ENCODE data around the gene GHRHR. TPM values are rescaled to one million over a fixed set of nuclear protein-coding genes. Genes with fewer than 3 reads are reported as not detected.

GHRHR gene
- total and polyA plus RNA-seq, 4 experiments from 2014 or later: not detected

DNA sequence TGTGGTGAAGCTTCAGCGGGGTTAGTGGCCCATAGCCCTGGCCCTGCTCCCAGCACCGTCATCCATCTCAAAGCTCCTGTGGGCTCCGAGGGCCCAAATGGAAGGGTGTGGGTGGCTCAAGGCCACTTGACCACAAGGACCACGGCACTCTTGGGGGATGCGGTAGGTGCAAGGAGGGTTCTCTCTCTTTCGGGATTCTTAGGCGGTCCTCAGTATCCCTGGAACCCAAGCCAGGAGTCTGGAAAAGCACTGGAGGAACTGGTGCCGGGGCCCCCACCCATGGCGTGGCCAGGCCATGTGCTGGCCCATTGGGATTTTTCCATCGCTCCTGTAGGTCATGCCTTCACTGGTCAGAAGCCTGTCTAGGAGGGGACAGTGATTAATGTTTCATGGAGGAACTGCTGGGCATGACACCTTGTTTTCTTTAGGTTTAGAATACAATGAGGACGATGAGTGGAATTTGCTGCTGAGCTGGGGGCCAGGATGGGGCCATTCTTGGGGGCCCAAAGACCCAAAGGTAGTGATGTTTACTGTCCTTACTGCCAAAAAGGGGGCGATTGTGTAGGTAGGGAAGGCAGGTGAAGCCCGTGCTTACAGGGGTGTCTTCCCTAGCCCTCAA lies 35.4 kb upstream of the GHRHR start:
- no peak overlapping the region for H3K27ac Mint-ChIP-seq
- intact Hi-C loops (cut with micrococcal nuclease): no loop called here
- H3K9me3 Mint-ChIP-seq: peaks cover 0 to 10% (median 2%) of the 10 kb centered on the region in 8 donors
- Histone ChIP-seq H3K27ac (ENCODE audit: low read depth, low read length) (no peak overlapping the region), H3K4me3 (ENCODE audit: low read length in 2 of 2) (no peak overlapping the region), H3K27me3 (ENCODE audit: insufficient read depth, low read length) (no peaks in the 10 kb centered on the region), H3K4me1 (ENCODE audit: insufficient read depth, low read length) (no peaks in the 10 kb centered on the region), H3K36me3 (ENCODE audit: insufficient read depth, low read length) (no peaks in the 10 kb centered on the region), H3K9me3 (ENCODE audit: control insufficient read depth in 1 of 2, low read length in 2 of 2) (peaks cover 0 to 4% of the 10 kb centered on the region in 2 donors)
- ChIA-PET CTCF (ENCODE audit: partially characterized antibody) (no interaction called here), POLR2A (ENCODE audit: partially characterized antibody) (no interaction called here)
- no peak for DNase-seq
- no peaks in the 10 kb centered on the region for H3K27me3 Mint-ChIP-seq
- no peaks in the 10 kb centered on the region for H3K36me3 Mint-ChIP-seq
- H3K4me3 Mint-ChIP-seq: no peak overlapping the region
- no peaks in the 10 kb centered on the region for H3K4me1 Mint-ChIP-seq

GRCh38 chr7:30929686-30930085 lies 34.1 kb upstream of the GHRHR start:
- H3K36me3 ChIP-seq (ENCODE audit: insufficient read depth, low read length): no peaks in the 10 kb centered on the region
- ChIA-PET CTCF (ENCODE audit: partially characterized antibody) (interaction anchor here (1.2 to 2.3 kb wide), 2 partner anchors 9 to 193 kb away, joined by 3 to 13 read pairs; no protein-coding TSS in a partner anchor), POLR2A (ENCODE audit: partially characterized antibody) (no interaction called here)
- Mint-ChIP-seq H3K4me3 (no peak overlapping the region), H3K27me3 (peaks cover 0 to 2% of the 10 kb centered on the region in 2 donors), H3K27ac (peak overlapping the region in 1 of 7 donors; percentile 25), H3K36me3 (no peaks in the 10 kb centered on the region), H3K9me3 (peaks cover 0 to 10% (median 2%) of the 10 kb centered on the region in 8 donors), H3K4me1 (no peaks in the 10 kb centered on the region)
- no peak overlapping the region for H3K27ac ChIP-seq (ENCODE audit: low read depth, low read length)
- H3K27me3 ChIP-seq (ENCODE audit: insufficient read depth, low read length): no peaks in the 10 kb centered on the region
- intact Hi-C loops (cut with micrococcal nuclease): no loop called here
- no peak for DNase-seq
- no peaks in the 10 kb centered on the region for H3K4me1 ChIP-seq (ENCODE audit: insufficient read depth, low read length)
- H3K9me3 ChIP-seq (ENCODE audit: control insufficient read depth in 1 of 2, low read length in 2 of 2): peaks cover 0 to 4% of the 10 kb centered on the region in 2 donors
- H3K4me3 ChIP-seq (ENCODE audit: low read length in 2 of 2): no peak overlapping the region

DNA sequence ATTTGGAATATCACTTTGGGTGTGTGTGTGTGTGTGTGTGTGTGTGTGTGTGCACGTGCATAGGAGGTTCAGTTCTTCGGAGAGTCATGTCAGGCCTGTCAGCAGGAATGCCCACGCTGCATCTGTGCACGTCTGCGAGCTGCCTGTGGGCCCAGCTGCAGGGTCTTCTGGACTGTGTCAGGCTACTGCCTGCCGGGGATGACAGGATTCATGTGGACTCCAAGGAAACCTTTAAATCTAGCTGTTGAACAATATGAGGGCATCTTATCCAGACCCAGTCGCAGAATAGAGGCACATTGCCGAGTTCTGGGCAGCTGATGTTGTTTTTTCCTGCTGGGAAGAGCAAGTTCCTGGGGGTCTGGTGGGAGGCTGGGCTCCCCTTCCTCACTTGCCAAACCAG lies 33.1 kb upstream of the GHRHR start:
- H3K36me3 ChIP-seq (ENCODE audit: insufficient read depth, low read length): no peaks in the 10 kb centered on the region
- peaks cover 0 to 4% of the 10 kb centered on the region in 2 donors for H3K9me3 ChIP-seq (ENCODE audit: control insufficient read depth in 1 of 2, low read length in 2 of 2)
- ChIA-PET POLR2A (ENCODE audit: partially characterized antibody) (no interaction called here), CTCF (ENCODE audit: partially characterized antibody) (interaction anchor here (1.2 to 2.3 kb wide), 3 partner anchors 8 to 192 kb away, joined by 3 to 13 read pairs (median 7); no protein-coding TSS in a partner anchor)
- no peaks in the 10 kb centered on the region for H3K36me3 Mint-ChIP-seq
- no peak for DNase-seq
- H3K27ac ChIP-seq (ENCODE audit: low read depth, low read length): no peak overlapping the region
- H3K4me3 Mint-ChIP-seq: no peak overlapping the region
- H3K4me1 ChIP-seq (ENCODE audit: insufficient read depth, low read length): no peaks in the 10 kb centered on the region
- peaks cover 0 to 10% (median 2%) of the 10 kb centered on the region in 8 donors for H3K9me3 Mint-ChIP-seq
- no peak overlapping the region for H3K4me3 ChIP-seq (ENCODE audit: low read length in 2 of 2)
- intact Hi-C loops (cut with micrococcal nuclease): no loop called here
- H3K27me3 ChIP-seq (ENCODE audit: insufficient read depth, low read length): no peaks in the 10 kb centered on the region
- H3K27ac Mint-ChIP-seq: no peak overlapping the region
- H3K27me3 Mint-ChIP-seq: peaks cover 2 to 4% of the 10 kb centered on the region in 2 donors
- H3K4me1 Mint-ChIP-seq: no peaks in the 10 kb centered on the region

DNA sequence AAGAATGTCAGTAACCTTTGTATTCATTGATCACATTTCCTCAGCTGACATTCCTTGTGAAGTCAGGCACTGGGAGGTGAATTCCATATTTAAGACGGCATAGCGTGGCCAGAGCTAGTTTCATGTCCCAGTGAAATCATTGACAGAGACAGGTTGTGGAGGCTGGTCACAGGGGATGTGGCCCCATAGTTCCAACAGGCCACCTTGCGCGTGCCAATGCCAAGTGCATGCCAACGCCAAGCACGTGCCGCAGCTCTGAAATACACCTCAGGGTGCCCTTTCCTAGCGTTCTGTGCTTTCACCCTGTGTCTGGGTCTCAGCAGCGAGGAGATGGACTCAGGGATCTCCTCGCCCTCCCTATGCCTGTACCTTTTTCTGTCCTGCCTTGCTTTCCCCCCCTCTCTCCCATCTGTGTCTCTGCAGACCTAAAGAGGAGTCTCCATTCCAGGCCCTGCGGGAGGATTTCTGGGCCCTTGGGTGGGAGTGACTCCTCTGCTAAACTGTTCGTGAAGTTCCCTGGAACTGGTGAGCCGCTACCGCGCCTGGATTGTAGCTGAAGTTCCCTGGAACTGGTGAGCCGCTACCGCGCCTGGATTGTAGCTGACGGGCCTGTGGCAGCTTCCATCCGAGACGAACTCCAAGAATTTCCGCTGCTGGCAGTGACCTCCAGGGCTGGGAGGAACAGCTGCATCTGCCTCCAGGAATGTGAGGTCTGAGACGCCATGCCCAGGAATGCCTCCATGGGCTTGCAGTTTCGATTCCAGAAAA lies 32.4 kb upstream of the GHRHR start:
- Mint-ChIP-seq H3K4me3 (no peak overlapping the region), H3K27me3 (peaks cover 2 to 4% of the 10 kb centered on the region in 2 donors), H3K9me3 (peaks cover 0 to 10% (median 2%) of the 10 kb centered on the region in 8 donors), H3K4me1 (no peaks in the 10 kb centered on the region), H3K27ac (no peak overlapping the region), H3K36me3 (no peaks in the 10 kb centered on the region)
- Histone ChIP-seq H3K4me3 (ENCODE audit: low read length in 2 of 2) (no peak overlapping the region), H3K4me1 (ENCODE audit: insufficient read depth, low read length) (no peaks in the 10 kb centered on the region), H3K36me3 (ENCODE audit: insufficient read depth, low read length) (no peaks in the 10 kb centered on the region), H3K9me3 (ENCODE audit: control insufficient read depth in 1 of 2, low read length in 2 of 2) (peaks cover 0 to 4% of the 10 kb centered on the region in 2 donors), H3K27me3 (ENCODE audit: insufficient read depth, low read length) (no peaks in the 10 kb centered on the region), H3K27ac (ENCODE audit: low read depth, low read length) (no peak overlapping the region)
- ChIA-PET CTCF (ENCODE audit: partially characterized antibody) (interaction anchor here (2.0 to 2.3 kb wide), 2 partner anchors 8 to 52 kb away, joined by 7 to 13 read pairs; no protein-coding TSS in a partner anchor), POLR2A (ENCODE audit: partially characterized antibody) (no interaction called here)
- intact Hi-C loops (cut with micrococcal nuclease): no loop called here
- no peak for DNase-seq

DNA sequence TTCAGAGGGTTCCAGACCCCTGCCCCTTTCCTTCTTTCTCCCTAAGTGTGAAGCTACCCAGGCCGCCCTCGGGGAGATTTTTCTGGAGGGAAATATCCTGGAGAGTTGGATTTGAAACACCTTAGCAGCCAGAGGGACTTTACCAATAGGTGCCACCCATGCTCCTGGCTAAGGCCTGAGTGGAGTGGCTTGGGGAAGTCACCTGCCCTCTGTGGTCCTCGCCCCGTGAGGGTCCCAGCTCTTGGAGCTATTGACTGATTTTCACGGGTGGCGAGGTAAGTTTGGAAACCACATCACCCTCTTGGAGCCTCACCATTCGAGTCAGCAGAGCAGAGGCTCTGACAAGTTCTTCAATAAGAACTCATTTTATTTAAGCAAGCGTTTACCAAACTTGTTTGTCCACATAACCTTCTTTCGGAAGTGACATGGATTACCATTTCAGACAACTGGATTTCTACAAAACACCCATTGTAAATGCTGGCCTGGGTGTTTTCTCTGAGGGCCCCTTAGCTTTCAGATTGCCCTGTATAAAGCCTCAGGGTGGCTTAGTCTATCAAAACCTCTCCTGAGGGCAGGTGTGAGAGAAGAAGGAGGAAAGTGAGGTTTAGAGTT lies 31.7 kb upstream of the GHRHR start:
- no peaks in the 10 kb centered on the region for H3K4me1 ChIP-seq (ENCODE audit: insufficient read depth, low read length)
- intact Hi-C loops (cut with micrococcal nuclease): no loop called here
- no peak overlapping the region for H3K27ac ChIP-seq (ENCODE audit: low read depth, low read length)
- Mint-ChIP-seq H3K27ac (no peak overlapping the region), H3K27me3 (peaks cover 2 to 4% of the 10 kb centered on the region in 2 donors), H3K36me3 (no peaks in the 10 kb centered on the region), H3K4me1 (no peaks in the 10 kb centered on the region), H3K4me3 (no peak overlapping the region), H3K9me3 (peaks cover 0 to 5% (median 1%) of the 10 kb centered on the region in 8 donors)
- ChIA-PET POLR2A (ENCODE audit: partially characterized antibody) (no interaction called here), CTCF (ENCODE audit: partially characterized antibody) (interaction anchor here (2.0 kb wide), 1 partner anchor 51 kb away, joined by 7 read pairs; no protein-coding TSS in a partner anchor)
- no peak for DNase-seq
- H3K4me3 ChIP-seq (ENCODE audit: low read length in 2 of 2): no peak overlapping the region
- no peaks in the 10 kb centered on the region for H3K27me3 ChIP-seq (ENCODE audit: insufficient read depth, low read length)
- no peaks in the 10 kb centered on the region for H3K36me3 ChIP-seq (ENCODE audit: insufficient read depth, low read length)
- peaks cover 0 to 4% of the 10 kb centered on the region in 2 donors for H3K9me3 ChIP-seq (ENCODE audit: control insufficient read depth in 1 of 2, low read length in 2 of 2)

GRCh38 chr7:30932562-30932961 lies 31.2 kb upstream of the GHRHR start:
- Mint-ChIP-seq H3K4me3 (no peak overlapping the region), H3K27me3 (peaks cover 2 to 5% of the 10 kb centered on the region in 2 donors), H3K27ac (no peak overlapping the region), H3K9me3 (peaks cover 0 to 4% (median under 1%) of the 10 kb centered on the region in 8 donors), H3K36me3 (no peaks in the 10 kb centered on the region), H3K4me1 (no peaks in the 10 kb centered on the region)
- CTCF ChIA-PET (ENCODE audit: partially characterized antibody): no interaction called here
- no peaks in the 10 kb centered on the region for H3K4me1 ChIP-seq (ENCODE audit: insufficient read depth, low read length)
- no peak overlapping the region for H3K4me3 ChIP-seq (ENCODE audit: low read length in 2 of 2)
- POLR2A ChIA-PET (ENCODE audit: partially characterized antibody): no interaction called here
- H3K27me3 ChIP-seq (ENCODE audit: insufficient read depth, low read length): no peaks in the 10 kb centered on the region
- intact Hi-C loops (cut with micrococcal nuclease): no loop called here
- no peak overlapping the region for H3K27ac ChIP-seq (ENCODE audit: low read depth, low read length)
- no peaks in the 10 kb centered on the region for H3K36me3 ChIP-seq (ENCODE audit: insufficient read depth, low read length)
- no peaks in the 10 kb centered on the region for H3K9me3 ChIP-seq (ENCODE audit: control insufficient read depth in 1 of 2, low read length in 2 of 2)
- DNase-seq: no peak
